SK-N-SH (cell line): ENCODE measurements around the gene PXK. TPM values are rescaled to one million over a fixed set of nuclear protein-coding genes. Genes with fewer than 3 reads are reported as not detected.

Experiments
- CTCF ChIA-PET: fragments of 300-600, 350-600 bp; formaldehyde crosslinking; extraction: SDS; loops from one replicate; lab custom pipeline; 2021; lab: Yijun Ruan, JAX
- POLR2A ChIA-PET: fragments of 350-600 bp; sonication (Branson Sonifier 250); formaldehyde crosslinking; extraction: SDS; loops from one replicate; lab custom pipeline; 2020; ENCODE audit warnings: antibody characterized with exemption, inconsistent platforms; lab: Yijun Ruan, JAX
- DNase-seq: peaks from one replicate; pipeline ENCODE4 v3.0.0; 2012
- H2AFZ ChIP-seq: fragments of 200-600 bp; sonication (generic); 2 replicates; pipeline ENCODE4 v1.8.1; 2016; ENCODE audit warnings: antibody characterized with exemption, mild to moderate bottlenecking, low read depth
- H3F3A ChIP-seq: fragments of 200-600 bp; sonication (generic); replicated peaks from 2 replicates; pipeline ENCODE3; 2016; ENCODE audit warnings: antibody characterized with exemption, mild to moderate bottlenecking; ENCODE audit not compliant: insufficient read depth
- H3K27ac ChIP-seq, 2 experiments: fragments of 200-500 bp in 1 of 2; fragments of 200-600 bp in 1 of 2; sonication (Bioruptor generic) in 1 of 2; sonication (generic), shearing (Covaris generic) in 1 of 2; 2 replicates each; pipeline versions ENCODE4 v1.5.1 to v1.6.1; 2014 to 2016; ENCODE audit warnings: low read depth in 2 of 2, inconsistent platforms in 1 of 2, low read length in 1 of 2, mild to moderate bottlenecking in 1 of 2, mixed read lengths in 1 of 2
- H3K27me3 ChIP-seq: fragments of 200-600 bp; sonication (generic), shearing (Covaris generic); 2 replicates; pipeline ENCODE4 v1.6.1; 2016; ENCODE audit warnings: mixed run types; ENCODE audit not compliant: insufficient read depth
- H3K36me3 ChIP-seq, 2 experiments: fragments of 200-500 bp in 1 of 2; fragments of 200-600 bp in 1 of 2; sonication (Bioruptor generic) in 1 of 2; sonication (generic) in 1 of 2; replicated peaks in 1 of 2; 2 replicates each; pipeline versions ENCODE3 to v1.5.1; 2014 to 2016; ENCODE audit warnings: low read length in 1 of 2, mild to moderate bottlenecking in 1 of 2; ENCODE audit not compliant: insufficient read depth in 2 of 2, control insufficient read depth in 1 of 2
- H3K4me1 ChIP-seq, 2 experiments: fragments of 200-500 bp in 1 of 2; fragments of 200-600 bp in 1 of 2; sonication (Bioruptor generic) in 1 of 2; sonication (generic), shearing (Covaris generic) in 1 of 2; 2 replicates each; pipeline versions ENCODE4 v1.5.1 to v1.6.1; 2014 to 2016; ENCODE audit warnings: low read depth in 1 of 2, low read length in 1 of 2, mixed run types in 1 of 2; ENCODE audit not compliant: insufficient read depth in 2 of 2, control insufficient read depth in 1 of 2
- H3K4me2 ChIP-seq: fragments of 200-600 bp; sonication (generic), shearing (Covaris generic); 2 replicates; pipeline ENCODE4 v1.6.1; 2017; ENCODE audit warnings: mixed run types
- H3K4me3 ChIP-seq, 2 experiments: fragments of 200-500 bp in 1 of 2; fragments of 200-600 bp in 1 of 2; sonication (Bioruptor generic) in 1 of 2; sonication (generic), shearing (Covaris generic) in 1 of 2; 2 replicates each; pipeline versions ENCODE4 v1.5.1 to v1.8.1; 2014 to 2016; ENCODE audit warnings: low read depth in 2 of 2, inconsistent platforms in 1 of 2, low read length in 1 of 2, mild to moderate bottlenecking in 1 of 2, mixed read lengths in 1 of 2, moderate library complexity in 1 of 2
- H3K79me2 ChIP-seq: fragments of 200-600 bp; sonication (generic); 2 replicates; pipeline ENCODE4 v1.8.1; 2017; ENCODE audit warnings: mild to moderate bottlenecking; ENCODE audit not compliant: insufficient read depth
- H3K9ac ChIP-seq: fragments of 200-600 bp; sonication (generic); 2 replicates; pipeline ENCODE4 v1.6.1; 2017; ENCODE audit warnings: mixed run types
- H3K9me2 ChIP-seq: fragments of 200-600 bp; sonication (generic); 2 replicates; pipeline ENCODE4 v1.6.1; 2017; ENCODE audit warnings: mixed run types
- H3K9me3 ChIP-seq: fragments of 200-600 bp; sonication (generic); 2 replicates; pipeline ENCODE4 v1.6.1; 2017; ENCODE audit warnings: mixed run types, mild to moderate bottlenecking, moderate library complexity
- H4K20me1 ChIP-seq: fragments of 200-600 bp; sonication (generic); 2 replicates; pipeline ENCODE4 v1.6.1; 2017; ENCODE audit warnings: mild to moderate bottlenecking, mixed run types; ENCODE audit not compliant: insufficient read depth
- CHD2 ChIP-seq: fragments of 150-350 bp; IDR thresholded peaks from 2 replicates; pipeline ENCODE4 v1.6.1; 2018; ENCODE audit warnings: low read length; ENCODE audit not compliant: partially characterized antibody
- ELF1 ChIP-seq: IDR thresholded peaks from 2 replicates; pipeline ENCODE4 v1.4.0; 2012
- FOXM1 ChIP-seq: IDR thresholded peaks from 2 replicates; pipeline ENCODE4 v1.4.0; 2012; ENCODE audit warnings: low read depth, mild to moderate bottlenecking
- GATA2 ChIP-seq: sonication (generic); formaldehyde crosslinking; IDR thresholded peaks from 2 replicates; pipeline ENCODE4 v1.5.0; 2020; ENCODE audit warnings: mild to moderate bottlenecking, missing genetic modification reagents
- NFIC ChIP-seq: IDR thresholded peaks from 2 replicates; pipeline ENCODE4 v1.4.0; 2012; ENCODE audit warnings: borderline replicate concordance
- POLR2AphosphoS5 ChIP-seq: IDR thresholded peaks from 2 replicates; pipeline ENCODE4 v1.6.1; 2012; ENCODE audit warnings: low read depth, low read length
- RCOR1 ChIP-seq: fragments of 150-350 bp; IDR thresholded peaks from 2 replicates; pipeline ENCODE4 v1.6.1; 2017; ENCODE audit warnings: antibody characterized with exemption, low read length
- RXRA ChIP-seq: IDR thresholded peaks from 2 replicates; pipeline ENCODE4 v1.4.0; 2012; ENCODE audit warnings: low read depth, mild to moderate bottlenecking, borderline replicate concordance
- SIN3A ChIP-seq: IDR thresholded peaks from 2 replicates; pipeline ENCODE4 v1.6.1; 2012; ENCODE audit warnings: low read depth, mild to moderate bottlenecking, low read length, moderate library complexity, borderline replicate concordance
- SMC3 ChIP-seq: IDR thresholded peaks from 2 replicates; pipeline ENCODE4 v1.6.1; 2012; ENCODE audit warnings: low read depth, low read length, improper control_type of control experiment
- TCF12 ChIP-seq: IDR thresholded peaks from 2 replicates; pipeline ENCODE4 v1.4.0; 2012
- TEAD4 ChIP-seq: IDR thresholded peaks from 2 replicates; pipeline ENCODE4 v1.4.0; 2012; ENCODE audit warnings: mild to moderate bottlenecking, borderline replicate concordance; ENCODE audit not compliant: insufficient read depth
- WGBS: methylation state at CpG from one replicate; pipeline ENCODE4 v1.1.6; 2017; ENCODE audit warnings: low lambda C conversion rate; 5-methylcytosine and 5-hydroxymethylcytosine counted together
- polyA plus RNA-seq, 3 experiments: library from polyadenylated mRNA; depleted of rRNA; stranded (reverse); fragments of >200 nt; gene quantifications; 2 replicates each; pipeline ENCODE4 v1.2.3, GENCODE V29; 2012
- TF ChIP-seq, protein P1 (sequence below): IDR thresholded peaks from 2 replicates; pipeline ENCODE4 v1.4.0; 2012; ENCODE audit warnings: low read depth, borderline replicate concordance
- TF ChIP-seq, protein P2 (sequence below): fragments of 200-600 bp; sonication (generic); IDR thresholded peaks from 2 replicates; pipeline ENCODE4 v1.6.1; 2017; ENCODE audit warnings: antibody characterized with exemption, mild to moderate bottlenecking, moderate library complexity
- TF ChIP-seq, protein P3 (sequence below): IDR thresholded peaks from 2 replicates; pipeline ENCODE4; 2012
- TF ChIP-seq, protein P4 (sequence below): IDR thresholded peaks from 2 replicates; pipeline ENCODE4 v1.6.1; 2012; ENCODE audit warnings: mild to moderate bottlenecking, low read depth, low read length, moderate library complexity

Gene PXK
- polyA plus RNA-seq, 1 of the 3 experiments (the other 2 are of a cell fraction): 8.4 TPM

DNA sequence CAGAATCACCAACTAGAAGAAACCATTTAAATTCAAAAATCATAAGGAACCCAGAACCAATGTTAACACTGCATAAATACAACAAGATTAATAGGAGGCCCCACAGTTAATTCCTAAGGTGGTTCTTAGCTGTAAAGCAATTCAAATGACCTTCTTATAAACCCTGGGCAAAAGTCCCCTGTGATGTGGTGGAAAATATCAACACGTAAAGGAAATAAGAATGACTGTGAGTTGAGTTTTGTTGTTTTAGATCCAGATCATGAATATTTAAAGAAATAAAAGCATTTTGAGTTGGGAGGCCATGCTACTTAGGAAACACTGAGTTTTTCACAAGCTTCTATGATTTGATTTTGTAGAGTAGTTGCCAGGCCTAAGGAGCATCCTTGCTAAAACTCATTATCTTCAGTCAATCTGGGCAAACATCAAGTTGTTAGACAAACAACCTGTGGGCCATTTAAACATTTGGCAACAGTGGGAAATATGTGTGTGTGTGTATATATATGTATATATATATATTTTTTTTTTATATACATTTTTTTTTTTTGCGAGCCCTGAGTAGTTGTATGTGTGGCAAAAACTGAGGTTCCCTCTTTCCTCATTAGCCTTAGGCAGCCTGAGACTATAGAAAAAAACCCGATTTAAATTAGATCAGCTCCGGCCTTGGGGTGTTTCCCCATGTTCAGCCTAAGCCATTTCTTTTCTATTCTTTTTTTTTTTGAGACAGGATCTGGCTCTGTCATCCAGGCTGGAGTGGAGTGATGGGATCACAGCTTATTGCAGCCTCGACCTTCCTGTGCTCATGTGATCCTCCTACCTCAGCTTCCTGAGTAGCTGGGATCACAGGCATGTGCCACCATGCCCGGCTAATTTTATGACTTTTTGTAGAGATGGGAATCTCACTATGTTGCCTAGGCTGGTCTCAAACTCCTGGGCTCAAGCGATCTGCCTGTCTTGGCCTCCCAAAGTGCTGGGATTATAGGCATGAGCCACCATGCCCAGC lies 8.0 kb upstream of the PXK start:
- TF ChIP-seq, protein P1, sequence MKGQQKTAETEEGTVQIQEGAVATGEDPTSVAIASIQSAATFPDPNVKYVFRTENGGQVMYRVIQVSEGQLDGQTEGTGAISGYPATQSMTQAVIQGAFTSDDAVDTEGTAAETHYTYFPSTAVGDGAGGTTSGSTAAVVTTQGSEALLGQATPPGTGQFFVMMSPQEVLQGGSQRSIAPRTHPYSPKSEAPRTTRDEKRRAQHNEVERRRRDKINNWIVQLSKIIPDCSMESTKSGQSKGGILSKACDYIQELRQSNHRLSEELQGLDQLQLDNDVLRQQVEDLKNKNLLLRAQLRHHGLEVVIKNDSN: no peak
- no peak for TF ChIP-seq CHD2
- no peak for TF ChIP-seq SIN3A
- TF ChIP-seq ELF1: no peak
- no peak for TF ChIP-seq TCF12
- TF ChIP-seq RCOR1: no peak
- no peaks in the 10 kb centered on the region for H3K27me3 ChIP-seq
- no peak overlapping the region for H3K4me3 ChIP-seq
- DNase-seq: no peak
- POLR2A ChIA-PET: interaction anchor here (1.1 kb wide), 1 partner anchor 18 kb away, joined by 3 read pairs; the partner anchor contains the start of genes HTD2 and RPP14
- peak overlapping the region in 1 of 2 experiments; percentile 3; a peak in 1 of 4 replicates for H3K27ac ChIP-seq
- no peaks in the 10 kb centered on the region for H3K9me3 ChIP-seq
- peaks cover 3% of the 10 kb centered on the region in 2 experiments for H3K36me3 ChIP-seq
- WGBS: 87% methylated on average over 7 of the region's 7 CpGs
- H4K20me1 ChIP-seq: no peaks in the 10 kb centered on the region
- CTCF ChIA-PET: interaction anchor here (1.3 to 3.5 kb wide), 4 partner anchors 18 to 305 kb away, joined by 5 to 17 read pairs (median 7); partner anchors contain the start of genes HTD2 and RPP14
- H3K9ac ChIP-seq: no peak overlapping the region
- peaks cover 17% of the 10 kb centered on the region for H3F3A ChIP-seq
- 0 out of 2 replicates have a peak overlapping the region, but pooled peaks have one; percentile 39 for H2AFZ ChIP-seq
- H3K4me1 ChIP-seq: peaks cover 0 to 8% of the 10 kb centered on the region in 2 experiments; a peak in 1 of 4 replicates
- H3K79me2 ChIP-seq: no peaks in the 10 kb centered on the region
- H3K9me2 ChIP-seq: no peaks in the 10 kb centered on the region
- no peak overlapping the region for H3K4me2 ChIP-seq

DNA sequence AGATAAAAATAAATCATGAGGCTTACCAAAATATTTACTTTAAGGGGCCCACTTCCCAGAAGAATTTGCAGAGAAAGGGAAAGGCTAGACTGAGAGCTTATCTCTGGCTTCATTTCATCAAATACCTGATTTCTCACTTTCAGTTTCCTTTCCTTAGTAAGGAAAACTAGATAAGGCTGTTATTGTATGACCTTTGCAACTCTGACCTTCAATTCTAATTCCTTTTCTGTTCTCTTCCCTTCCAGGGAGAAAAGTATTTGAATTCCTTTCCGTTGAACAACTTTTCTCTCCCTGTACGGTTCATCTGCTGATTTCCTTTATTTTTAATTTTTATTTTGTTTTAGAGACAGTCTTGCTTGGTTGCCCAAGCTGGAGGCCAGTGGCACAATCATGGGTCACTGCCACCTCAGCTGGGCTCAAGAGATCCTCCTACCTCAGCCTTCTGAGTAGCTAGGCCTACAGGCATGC lies 7.1 kb upstream of the PXK start:
- Histone ChIP-seq H4K20me1 (no peaks in the 10 kb centered on the region), H3K4me3 (no peak overlapping the region), H3K9me2 (no peaks in the 10 kb centered on the region), H3K36me3 (no peaks in the 10 kb centered on the region), H2AFZ (0 out of 2 replicates have a peak overlapping the region, but pooled peaks have one; percentile 39), H3K27me3 (no peaks in the 10 kb centered on the region), H3K9me3 (no peaks in the 10 kb centered on the region), H3F3A (peaks cover 11% of the 10 kb centered on the region), H3K79me2 (no peaks in the 10 kb centered on the region), H3K4me2 (0 out of 2 replicates have a peak overlapping the region, but pooled peaks have one; percentile 8), H3K9ac (no peak overlapping the region), H3K4me1 (peaks cover 0 to 8% of the 10 kb centered on the region in 2 experiments; a peak in 1 of 4 replicates), H3K27ac (no peak overlapping the region)
- WGBS: 77% methylated on average over 2 of the region's 2 CpGs
- DNase-seq: no peak
- POLR2A ChIA-PET: interaction anchor here (1.1 kb wide), 1 partner anchor 19 kb away, joined by 3 read pairs; the partner anchor contains the start of genes HTD2 and RPP14
- CTCF ChIA-PET: interaction anchor here (1.7 to 3.5 kb wide), 3 partner anchors 19 to 305 kb away, joined by 7 to 17 read pairs (median 7); partner anchors contain the start of genes HTD2 and RPP14
- TF ChIP-seq, protein P2, sequence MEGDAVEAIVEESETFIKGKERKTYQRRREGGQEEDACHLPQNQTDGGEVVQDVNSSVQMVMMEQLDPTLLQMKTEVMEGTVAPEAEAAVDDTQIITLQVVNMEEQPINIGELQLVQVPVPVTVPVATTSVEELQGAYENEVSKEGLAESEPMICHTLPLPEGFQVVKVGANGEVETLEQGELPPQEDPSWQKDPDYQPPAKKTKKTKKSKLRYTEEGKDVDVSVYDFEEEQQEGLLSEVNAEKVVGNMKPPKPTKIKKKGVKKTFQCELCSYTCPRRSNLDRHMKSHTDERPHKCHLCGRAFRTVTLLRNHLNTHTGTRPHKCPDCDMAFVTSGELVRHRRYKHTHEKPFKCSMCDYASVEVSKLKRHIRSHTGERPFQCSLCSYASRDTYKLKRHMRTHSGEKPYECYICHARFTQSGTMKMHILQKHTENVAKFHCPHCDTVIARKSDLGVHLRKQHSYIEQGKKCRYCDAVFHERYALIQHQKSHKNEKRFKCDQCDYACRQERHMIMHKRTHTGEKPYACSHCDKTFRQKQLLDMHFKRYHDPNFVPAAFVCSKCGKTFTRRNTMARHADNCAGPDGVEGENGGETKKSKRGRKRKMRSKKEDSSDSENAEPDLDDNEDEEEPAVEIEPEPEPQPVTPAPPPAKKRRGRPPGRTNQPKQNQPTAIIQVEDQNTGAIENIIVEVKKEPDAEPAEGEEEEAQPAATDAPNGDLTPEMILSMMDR: no peak
- TF ChIP-seq, protein P3, sequence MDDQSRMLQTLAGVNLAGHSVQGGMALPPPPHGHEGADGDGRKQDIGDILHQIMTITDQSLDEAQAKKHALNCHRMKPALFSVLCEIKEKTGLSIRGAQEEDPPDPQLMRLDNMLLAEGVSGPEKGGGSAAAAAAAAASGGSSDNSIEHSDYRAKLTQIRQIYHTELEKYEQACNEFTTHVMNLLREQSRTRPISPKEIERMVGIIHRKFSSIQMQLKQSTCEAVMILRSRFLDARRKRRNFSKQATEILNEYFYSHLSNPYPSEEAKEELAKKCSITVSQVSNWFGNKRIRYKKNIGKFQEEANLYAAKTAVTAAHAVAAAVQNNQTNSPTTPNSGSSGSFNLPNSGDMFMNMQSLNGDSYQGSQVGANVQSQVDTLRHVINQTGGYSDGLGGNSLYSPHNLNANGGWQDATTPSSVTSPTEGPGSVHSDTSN: no peak
- TF ChIP-seq, protein P4, sequence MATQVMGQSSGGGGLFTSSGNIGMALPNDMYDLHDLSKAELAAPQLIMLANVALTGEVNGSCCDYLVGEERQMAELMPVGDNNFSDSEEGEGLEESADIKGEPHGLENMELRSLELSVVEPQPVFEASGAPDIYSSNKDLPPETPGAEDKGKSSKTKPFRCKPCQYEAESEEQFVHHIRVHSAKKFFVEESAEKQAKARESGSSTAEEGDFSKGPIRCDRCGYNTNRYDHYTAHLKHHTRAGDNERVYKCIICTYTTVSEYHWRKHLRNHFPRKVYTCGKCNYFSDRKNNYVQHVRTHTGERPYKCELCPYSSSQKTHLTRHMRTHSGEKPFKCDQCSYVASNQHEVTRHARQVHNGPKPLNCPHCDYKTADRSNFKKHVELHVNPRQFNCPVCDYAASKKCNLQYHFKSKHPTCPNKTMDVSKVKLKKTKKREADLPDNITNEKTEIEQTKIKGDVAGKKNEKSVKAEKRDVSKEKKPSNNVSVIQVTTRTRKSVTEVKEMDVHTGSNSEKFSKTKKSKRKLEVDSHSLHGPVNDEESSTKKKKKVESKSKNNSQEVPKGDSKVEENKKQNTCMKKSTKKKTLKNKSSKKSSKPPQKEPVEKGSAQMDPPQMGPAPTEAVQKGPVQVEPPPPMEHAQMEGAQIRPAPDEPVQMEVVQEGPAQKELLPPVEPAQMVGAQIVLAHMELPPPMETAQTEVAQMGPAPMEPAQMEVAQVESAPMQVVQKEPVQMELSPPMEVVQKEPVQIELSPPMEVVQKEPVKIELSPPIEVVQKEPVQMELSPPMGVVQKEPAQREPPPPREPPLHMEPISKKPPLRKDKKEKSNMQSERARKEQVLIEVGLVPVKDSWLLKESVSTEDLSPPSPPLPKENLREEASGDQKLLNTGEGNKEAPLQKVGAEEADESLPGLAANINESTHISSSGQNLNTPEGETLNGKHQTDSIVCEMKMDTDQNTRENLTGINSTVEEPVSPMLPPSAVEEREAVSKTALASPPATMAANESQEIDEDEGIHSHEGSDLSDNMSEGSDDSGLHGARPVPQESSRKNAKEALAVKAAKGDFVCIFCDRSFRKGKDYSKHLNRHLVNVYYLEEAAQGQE: no peak
- TF ChIP-seq SMC3 (no peak), SIN3A (no peak), RXRA (no peak), POLR2AphosphoS5 (no peak), GATA2 (CRISPR knock-in tag) (no peak), FOXM1 (no peak), RCOR1 (no peak), TEAD4 (no peak), NFIC (no peak)
- TF ChIP-seq, protein P1: no peak
